Caco-2 (cell line): Measurements from ENCODE around the gene SNU13. TPM values are rescaled to one million over a fixed set of nuclear protein-coding genes. Genes with fewer than 3 reads are reported as not detected.

Source experiments
- BruUV-seq: library from RNA; stranded (reverse); fragments of 400-500 nt; replicated peaks from 2 replicates; lab custom pipeline; 2021; lab: Mats Ljungman, UMichigan
- CTCF ChIA-PET: fragments of 300-600 bp; sonication (Branson Sonifier 250); formaldehyde crosslinking; loops from one replicate; lab custom pipeline; 2022; ENCODE audit warnings: antibody characterized with exemption; lab: Charles Lee
- POLR2A ChIA-PET: fragments of 300-600 bp; sonication (Branson Sonifier 250); formaldehyde crosslinking; loops from one replicate; lab custom pipeline; 2022; ENCODE audit warnings: antibody characterized with exemption; lab: Charles Lee
- DNase-seq, 2 experiments: peaks; one replicate each; pipeline versions ENCODE4 v3.0.0 to v3.0.0-alpha.2; 2020 to 2022
- H3K27me3 ChIP-seq: replicated peaks from 2 replicates; pipeline ENCODE4 v1.6.0; 2011; ENCODE audit warnings: low read length; ENCODE audit not compliant: control insufficient read depth, insufficient read depth
- H3K36me3 ChIP-seq: 2 replicates; pipeline ENCODE4 v1.5.1; 2011; ENCODE audit warnings: low read length; ENCODE audit not compliant: control insufficient read depth, insufficient read depth
- H3K4me1 ChIP-seq: fragments of 250-450 bp; sonication (Bioruptor Pico); 2 replicates; pipeline ENCODE4 v1.5.1; 2020; ENCODE audit warnings: mild to moderate bottlenecking
- H3K4me3 ChIP-seq: 2 replicates; pipeline ENCODE4 v1.5.1; 2011; ENCODE audit warnings: low read depth, mild to moderate bottlenecking, control low read depth, low read length
- H3K9me3 ChIP-seq: fragments of 250-450 bp; sonication (Bioruptor Pico); 2 replicates; pipeline ENCODE4 v1.5.1; 2020; ENCODE audit warnings: mild to moderate bottlenecking, moderate library complexity
- H3K27ac Mint-ChIP-seq: one replicate; pipeline ENCODE4 v1.8.0; 2022; ENCODE audit warnings: mixed read lengths; ENCODE audit not compliant: unreplicated experiment
- H3K27me3 Mint-ChIP-seq: one replicate; pipeline ENCODE4 v1.8.0; 2022; ENCODE audit warnings: mixed read lengths; ENCODE audit not compliant: insufficient read depth, unreplicated experiment
- H3K36me3 Mint-ChIP-seq: one replicate; pipeline ENCODE4 v1.8.0; 2022; ENCODE audit warnings: mild to moderate bottlenecking, mixed read lengths; ENCODE audit not compliant: insufficient read depth, unreplicated experiment
- H3K4me1 Mint-ChIP-seq: one replicate; pipeline ENCODE4 v1.8.0; 2022; ENCODE audit warnings: low read depth, mixed read lengths; ENCODE audit not compliant: unreplicated experiment
- H3K4me3 Mint-ChIP-seq: one replicate; pipeline ENCODE4 v1.8.0; 2022; ENCODE audit warnings: mild to moderate bottlenecking, moderate library complexity, mixed read lengths; ENCODE audit not compliant: unreplicated experiment
- H3K9me3 Mint-ChIP-seq: one replicate; pipeline ENCODE4 v1.8.0; 2022; ENCODE audit warnings: mixed read lengths; ENCODE audit not compliant: unreplicated experiment
- CTCF ChIP-seq, 2 experiments: fragments of 200-600 bp in 1 of 2; IDR thresholded peaks; 1 replicate in 1 of 2; 2 replicates in 1 of 2; pipeline versions ENCODE4 v1.5.1 to v1.8.0; 2011 to 2022; ENCODE audit warnings: antibody characterized with exemption in 1 of 2, control low read depth in 1 of 2, inconsistent platforms in 1 of 2, low read depth in 1 of 2, low read length in 1 of 2, mild to moderate bottlenecking in 1 of 2, moderate library complexity in 1 of 2; ENCODE audit not compliant: insufficient read depth in 1 of 2, severe bottlenecking in 1 of 2, unreplicated experiment in 1 of 2
- intact Hi-C: fragments of 100-400 bp; cut with micrococcal nuclease; formaldehyde crosslinking; loops from one replicate; pipeline ENCODE4 v1.10.0; 2022; ENCODE audit not compliant: unreplicated experiment
- total RNA-seq: library from RNA; stranded (reverse); gene quantifications from 2 replicates; pipeline ENCODE4 v1.2.3, GENCODE V29; 2022

Gene SNU13
- total RNA-seq, 1 experiment from 2014 or later, result 172 TPM

- Histone ChIP-seq H3K4me1 (no peaks in the 10 kb centered on the region), H3K4me3 (no peak overlapping the region), H3K9me3 (no peaks in the 10 kb centered on the region), H3K36me3 (no peaks in the 10 kb centered on the region), H3K27me3 (no peaks in the 10 kb centered on the region)
- CTCF ChIA-PET, result no interaction called here
- Mint-ChIP-seq H3K4me1 (no peaks in the 10 kb centered on the region), H3K4me3 (no peak overlapping the region), H3K27ac (no peak overlapping the region), H3K27me3 (no peaks in the 10 kb centered on the region), H3K9me3 (no peaks in the 10 kb centered on the region), H3K36me3 (no peaks in the 10 kb centered on the region)
- BruUV-seq, result no TSS peak
- no peak for TF ChIP-seq CTCF (IDR thresholded peaks at IDR 0.05; ENCODE audit: insufficient read depth in 1 of 2, low read depth in 1 of 2, low read length in 1 of 2, severe bottlenecking in 1 of 2, unreplicated experiment in 1 of 2)
- POLR2A ChIA-PET, result no interaction called here
- intact Hi-C loops, result no loop called here
- DNase-seq, result no peak
These were observed 42.9 kb upstream of the SNU13 start for GRCh38 chr22:41731609-41732008.

GRCh38 chr22:41725510-41726110 lies 36.9 kb upstream of the SNU13 start:
- H3K36me3 ChIP-seq, result no peaks in the 10 kb centered on the region
- no peaks in the 10 kb centered on the region; the same call in 1 of the 2 replicates for H3K4me1 ChIP-seq
- no peaks in the 10 kb centered on the region for H3K9me3 ChIP-seq
- Mint-ChIP-seq H3K4me1 (no peaks in the 10 kb centered on the region), H3K36me3 (no peaks in the 10 kb centered on the region), H3K4me3 (no peak overlapping the region), H3K9me3 (no peaks in the 10 kb centered on the region), H3K27me3 (no peaks in the 10 kb centered on the region), H3K27ac (no peak overlapping the region)
- no peaks in the 10 kb centered on the region for H3K27me3 ChIP-seq
- no peak overlapping the region for H3K4me3 ChIP-seq
- DNase-seq, result peak; percentile 34 to 51
- ChIA-PET CTCF (interaction anchor here (0.5 to 0.8 kb wide), 2 partner anchors 28 to 196 kb away, joined by 3 read pairs; no protein-coding TSS in a partner anchor), POLR2A (no interaction called here)
- intact Hi-C loops, result no loop called here
- BruUV-seq, result no TSS peak
- TF ChIP-seq CTCF (IDR thresholded peaks at IDR 0.05; ENCODE audit: insufficient read depth in 1 of 2, low read depth in 1 of 2, low read length in 1 of 2, severe bottlenecking in 1 of 2, unreplicated experiment in 1 of 2), result no peak

GRCh38 chr22:41722496-41722895 lies 33.8 kb upstream of the SNU13 start:
- BruUV-seq, result no TSS peak
- no peaks in the 10 kb centered on the region for H3K9me3 ChIP-seq
- intact Hi-C loops, result no loop called here
- no peaks in the 10 kb centered on the region; the same call in 1 of the 2 replicates for H3K4me1 ChIP-seq
- no peak overlapping the region for H3K4me3 ChIP-seq
- H3K27me3 ChIP-seq, result no peaks in the 10 kb centered on the region
- H3K9me3 Mint-ChIP-seq, result no peaks in the 10 kb centered on the region
- H3K4me1 Mint-ChIP-seq, result no peaks in the 10 kb centered on the region
- H3K27me3 Mint-ChIP-seq, result no peaks in the 10 kb centered on the region
- CTCF ChIA-PET, result interaction anchor here (0.6 kb wide), 2 partner anchors 21 to 651 kb away, joined by 3 to 6 read pairs; no protein-coding TSS in a partner anchor
- no peak overlapping the region for H3K27ac Mint-ChIP-seq
- POLR2A ChIA-PET, result no interaction called here
- no peak for TF ChIP-seq CTCF (IDR thresholded peaks at IDR 0.05; ENCODE audit: insufficient read depth in 1 of 2, low read depth in 1 of 2, low read length in 1 of 2, severe bottlenecking in 1 of 2, unreplicated experiment in 1 of 2)
- no peak overlapping the region for H3K4me3 Mint-ChIP-seq
- no peak for DNase-seq
- no peaks in the 10 kb centered on the region for H3K36me3 Mint-ChIP-seq
- no peaks in the 10 kb centered on the region for H3K36me3 ChIP-seq
